ENCODE measurements around the gene TNNI3K.

DNA sequence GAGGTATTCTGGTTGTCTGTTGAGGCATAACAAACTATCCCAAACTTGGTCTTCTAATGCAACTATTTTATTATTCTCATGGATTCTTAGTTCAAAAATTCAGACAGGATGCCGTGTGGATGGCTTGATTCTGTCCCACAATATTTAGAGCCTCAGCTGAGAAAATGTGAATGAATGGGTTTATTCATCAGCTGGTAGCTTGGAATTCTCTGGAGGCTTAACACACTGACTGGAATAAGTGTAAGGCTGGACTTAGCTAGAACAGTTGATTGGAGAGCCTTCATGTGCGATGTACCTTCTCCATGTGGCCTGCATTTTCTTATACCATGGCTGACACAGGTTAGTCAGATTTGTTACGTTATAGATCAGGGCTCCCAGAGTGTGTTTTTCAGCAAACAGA lies 30.8 kb downstream of the TNNI3K start:
- TF ChIP-seq TBP (optimal IDR thresholded peaks at IDR 0.05; ENCODE audit: low read depth, low read length) (no peak), ZNF668 (CRISPR knock-in tag; IDR thresholded peaks at IDR 0.05) (no peak), POLR2A (conservative IDR thresholded peaks at IDR 0.05) (no peak), POLR2AphosphoS2 (IDR thresholded peaks at IDR 0.05; ENCODE audit: low read length) (no peak)

Data from K562 (cell line).